HEK293 (cell line): ENCODE results near the gene TNS1.

Experiments
- CTCF ChIA-PET: fragments of 350-600 bp; formaldehyde crosslinking; extraction: SDS; loops from one replicate; lab custom pipeline; 2021; ENCODE audit warnings: antibody characterized with exemption; lab: Yijun Ruan, JAX
- POLR2A ChIA-PET: fragments of 300-600 bp; formaldehyde crosslinking; extraction: SDS; loops from one replicate; lab custom pipeline; 2020; ENCODE audit warnings: antibody characterized with exemption, inconsistent platforms; lab: Yijun Ruan, JAX
- H3K27ac ChIP-seq: fragments of 200-500 bp; sonication (Bioruptor generic); 2 replicates; pipeline ENCODE4 v1.5.1; 2014; ENCODE audit warnings: low read depth, low read length, control low read depth, inconsistent platforms; ENCODE audit errors: extremely low read depth
- H3K36me3 ChIP-seq, 2 experiments: fragments of 200-500 bp in 1 of 2; sonication (Bioruptor generic) in 1 of 2; 1 replicate in 1 of 2; 2 replicates in 1 of 2; pipeline ENCODE4 v1.5.1; 2014 to 2017; ENCODE audit warnings: inconsistent platforms in 2 of 2, low read length in 2 of 2; ENCODE audit not compliant: control insufficient read depth in 2 of 2, insufficient read depth in 1 of 2
- H3K4me1 ChIP-seq: fragments of 200-500 bp; sonication (Bioruptor generic); 2 replicates; pipeline ENCODE4 v1.5.1; 2014; ENCODE audit warnings: mild to moderate bottlenecking, low read length, inconsistent platforms; ENCODE audit not compliant: control insufficient read depth, insufficient read depth
- H3K4me3 ChIP-seq: 2 replicates; pipeline ENCODE4 v1.5.1; 2011; ENCODE audit warnings: low read depth, mild to moderate bottlenecking, control low read depth, low read length, moderate library complexity
- H3K9me3 ChIP-seq: fragments of 200-500 bp; sonication (Bioruptor generic); 2 replicates; pipeline ENCODE4 v1.5.1; 2014; ENCODE audit warnings: low read depth, low read length, inconsistent platforms; ENCODE audit not compliant: control insufficient read depth, insufficient read depth
- KLF16 ChIP-seq: fragments of 450-650 bp; formaldehyde crosslinking; IDR thresholded peaks from 2 replicates; pipeline ENCODE4 v1.5.1; 2017; ENCODE audit warnings: missing biosample characterization, missing genetic modification characterization
- OSR2 ChIP-seq: fragments of 450-650 bp; formaldehyde crosslinking; IDR thresholded peaks from 2 replicates; pipeline ENCODE4 v1.5.1; 2016; ENCODE audit warnings: missing biosample characterization, missing genetic modification characterization
- SP2 ChIP-seq: fragments of 450-650 bp; formaldehyde crosslinking; IDR thresholded peaks from 2 replicates; pipeline ENCODE4 v1.5.1; 2016; ENCODE audit warnings: missing biosample characterization, missing genetic modification characterization
- SP3 ChIP-seq: fragments of 450-650 bp; formaldehyde crosslinking; IDR thresholded peaks from 2 replicates; pipeline ENCODE4 v1.5.1; 2016; ENCODE audit warnings: missing biosample characterization, missing genetic modification characterization
- ZBTB8A ChIP-seq: fragments of 450-650 bp; formaldehyde crosslinking; IDR thresholded peaks from 2 replicates; pipeline ENCODE4 v1.5.1; 2016; ENCODE audit warnings: missing biosample characterization, missing genetic modification characterization
- ZFP41 ChIP-seq: fragments of 450-650 bp; formaldehyde crosslinking; IDR thresholded peaks from 2 replicates; pipeline ENCODE4 v1.5.1; 2016; ENCODE audit warnings: missing biosample characterization, missing genetic modification characterization, borderline replicate concordance
- ZNF10 ChIP-seq: fragments of 450-650 bp; formaldehyde crosslinking; IDR thresholded peaks from 2 replicates; pipeline ENCODE4 v1.5.1; 2017; ENCODE audit warnings: missing biosample characterization, missing genetic modification characterization
- ZNF146 ChIP-seq: fragments of 450-650 bp; formaldehyde crosslinking; IDR thresholded peaks from 2 replicates; pipeline ENCODE4 v1.5.1; 2016; ENCODE audit warnings: missing biosample characterization, missing genetic modification characterization
- ZNF19 ChIP-seq: fragments of 450-650 bp; formaldehyde crosslinking; IDR thresholded peaks from 2 replicates; pipeline ENCODE4; 2016; ENCODE audit warnings: missing biosample characterization, missing genetic modification characterization, low read depth
- ZNF335 ChIP-seq: fragments of 450-650 bp; formaldehyde crosslinking; conservative IDR thresholded peaks from 2 replicates; pipeline ENCODE4 v1.5.1; 2016; ENCODE audit warnings: missing biosample characterization, missing genetic modification characterization
- ZNF350 ChIP-seq: fragments of 450-650 bp; formaldehyde crosslinking; IDR thresholded peaks from 2 replicates; pipeline ENCODE4 v1.5.0; 2017; ENCODE audit warnings: missing biosample characterization, mild to moderate bottlenecking, missing genetic modification characterization
- ZNF391 ChIP-seq: fragments of 450-650 bp; formaldehyde crosslinking; IDR thresholded peaks from 2 replicates; pipeline ENCODE4 v1.5.1; 2016; ENCODE audit warnings: low read depth, missing biosample characterization, missing genetic modification characterization, borderline replicate concordance
- ZNF473 ChIP-seq: fragments of 450-650 bp; formaldehyde crosslinking; IDR thresholded peaks from 2 replicates; pipeline ENCODE4 v1.5.1; 2017; ENCODE audit warnings: missing biosample characterization, missing genetic modification characterization
- ZNF510 ChIP-seq: fragments of 450-650 bp; formaldehyde crosslinking; IDR thresholded peaks from 2 replicates; pipeline ENCODE4 v1.5.1; 2018; ENCODE audit warnings: mild to moderate bottlenecking, missing genetic modification characterization, missing biosample characterization; ENCODE audit not compliant: insufficient replicate concordance
- ZNF626 ChIP-seq: fragments of 450-650 bp; sonication (Bioruptor Pico); formaldehyde crosslinking; IDR thresholded peaks from 2 replicates; pipeline ENCODE4 v1.5.1; 2018; ENCODE audit warnings: missing biosample characterization, missing genetic modification characterization, inconsistent platforms
- ZNF660 ChIP-seq: fragments of 450-650 bp; IDR thresholded peaks from 2 replicates; pipeline ENCODE4 v1.5.1; 2018; ENCODE audit warnings: missing biosample characterization, mild to moderate bottlenecking, missing genetic modification characterization
- ZNF791 ChIP-seq: fragments of 450-650 bp; formaldehyde crosslinking; IDR thresholded peaks from 2 replicates; pipeline ENCODE4 v1.5.1; 2016; ENCODE audit warnings: missing biosample characterization, missing genetic modification characterization
- TF ChIP-seq, protein P1 (sequence below): fragments of 450-650 bp; formaldehyde crosslinking; conservative IDR thresholded peaks from 2 replicates; pipeline ENCODE4 v1.5.1; 2016; ENCODE audit warnings: low read depth, missing biosample characterization, missing genetic modification characterization
- TF ChIP-seq, protein P2 (sequence below): fragments of 450-650 bp; formaldehyde crosslinking; IDR thresholded peaks from 2 replicates; pipeline ENCODE4 v1.5.1; 2017; ENCODE audit warnings: missing biosample characterization, missing genetic modification characterization
- TF ChIP-seq, protein P3 (sequence below): fragments of 450-650 bp; formaldehyde crosslinking; IDR thresholded peaks from 2 replicates; pipeline ENCODE4 v1.5.1; 2016; ENCODE audit warnings: missing biosample characterization, missing genetic modification characterization
- TF ChIP-seq, protein P4 (sequence below): fragments of 450-650 bp; formaldehyde crosslinking; IDR thresholded peaks from 2 replicates; pipeline ENCODE4 v1.5.1; 2016; ENCODE audit warnings: missing biosample characterization, missing genetic modification characterization, borderline replicate concordance

The TNS1 gene

DNA sequence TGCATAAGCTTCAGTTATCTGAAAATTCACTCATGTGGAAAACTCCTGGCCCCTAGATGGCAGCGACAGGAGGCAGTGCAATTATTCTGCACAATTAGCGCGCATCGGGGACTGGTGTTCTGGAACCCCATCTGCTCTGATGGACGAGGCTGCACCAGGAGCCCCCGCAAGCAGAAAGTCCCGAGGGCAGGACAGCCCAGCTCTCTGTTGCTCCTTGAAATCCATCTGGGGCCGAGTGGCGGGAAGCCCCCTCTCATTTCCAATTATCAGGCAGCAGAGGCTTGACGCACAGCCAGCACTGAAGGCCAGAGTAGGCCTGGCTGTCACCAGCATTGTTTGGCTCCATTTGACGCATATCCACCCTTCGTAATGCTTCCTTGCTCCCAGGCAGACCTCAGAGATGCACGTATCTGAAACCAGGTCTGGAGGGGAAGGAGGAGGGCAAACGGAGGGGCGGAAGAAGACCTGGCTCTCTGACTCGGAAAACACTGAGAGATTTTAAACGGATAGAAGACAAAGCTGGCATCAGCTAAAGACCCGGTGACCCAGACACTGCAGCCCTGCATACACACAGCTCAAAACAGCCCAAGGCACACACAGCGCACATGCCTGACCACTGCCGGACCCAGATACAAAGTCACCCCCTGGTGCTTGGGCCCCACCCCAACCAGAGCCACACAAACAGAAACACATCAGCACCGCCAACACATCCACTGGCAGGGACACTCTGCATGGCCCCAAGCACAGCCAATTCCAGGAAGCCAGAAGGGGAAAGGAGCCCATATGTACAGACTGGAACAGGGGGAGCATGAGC lies 69.8 kb downstream of the TNS1 start:
- Histone ChIP-seq H3K4me3 (no peak overlapping the region), H3K27ac (no peak overlapping the region), H3K9me3 (no peaks in the 10 kb centered on the region), H3K4me1 (no peaks in the 10 kb centered on the region), H3K36me3 (no peaks in the 10 kb centered on the region)
- TF ChIP-seq, protein P1, sequence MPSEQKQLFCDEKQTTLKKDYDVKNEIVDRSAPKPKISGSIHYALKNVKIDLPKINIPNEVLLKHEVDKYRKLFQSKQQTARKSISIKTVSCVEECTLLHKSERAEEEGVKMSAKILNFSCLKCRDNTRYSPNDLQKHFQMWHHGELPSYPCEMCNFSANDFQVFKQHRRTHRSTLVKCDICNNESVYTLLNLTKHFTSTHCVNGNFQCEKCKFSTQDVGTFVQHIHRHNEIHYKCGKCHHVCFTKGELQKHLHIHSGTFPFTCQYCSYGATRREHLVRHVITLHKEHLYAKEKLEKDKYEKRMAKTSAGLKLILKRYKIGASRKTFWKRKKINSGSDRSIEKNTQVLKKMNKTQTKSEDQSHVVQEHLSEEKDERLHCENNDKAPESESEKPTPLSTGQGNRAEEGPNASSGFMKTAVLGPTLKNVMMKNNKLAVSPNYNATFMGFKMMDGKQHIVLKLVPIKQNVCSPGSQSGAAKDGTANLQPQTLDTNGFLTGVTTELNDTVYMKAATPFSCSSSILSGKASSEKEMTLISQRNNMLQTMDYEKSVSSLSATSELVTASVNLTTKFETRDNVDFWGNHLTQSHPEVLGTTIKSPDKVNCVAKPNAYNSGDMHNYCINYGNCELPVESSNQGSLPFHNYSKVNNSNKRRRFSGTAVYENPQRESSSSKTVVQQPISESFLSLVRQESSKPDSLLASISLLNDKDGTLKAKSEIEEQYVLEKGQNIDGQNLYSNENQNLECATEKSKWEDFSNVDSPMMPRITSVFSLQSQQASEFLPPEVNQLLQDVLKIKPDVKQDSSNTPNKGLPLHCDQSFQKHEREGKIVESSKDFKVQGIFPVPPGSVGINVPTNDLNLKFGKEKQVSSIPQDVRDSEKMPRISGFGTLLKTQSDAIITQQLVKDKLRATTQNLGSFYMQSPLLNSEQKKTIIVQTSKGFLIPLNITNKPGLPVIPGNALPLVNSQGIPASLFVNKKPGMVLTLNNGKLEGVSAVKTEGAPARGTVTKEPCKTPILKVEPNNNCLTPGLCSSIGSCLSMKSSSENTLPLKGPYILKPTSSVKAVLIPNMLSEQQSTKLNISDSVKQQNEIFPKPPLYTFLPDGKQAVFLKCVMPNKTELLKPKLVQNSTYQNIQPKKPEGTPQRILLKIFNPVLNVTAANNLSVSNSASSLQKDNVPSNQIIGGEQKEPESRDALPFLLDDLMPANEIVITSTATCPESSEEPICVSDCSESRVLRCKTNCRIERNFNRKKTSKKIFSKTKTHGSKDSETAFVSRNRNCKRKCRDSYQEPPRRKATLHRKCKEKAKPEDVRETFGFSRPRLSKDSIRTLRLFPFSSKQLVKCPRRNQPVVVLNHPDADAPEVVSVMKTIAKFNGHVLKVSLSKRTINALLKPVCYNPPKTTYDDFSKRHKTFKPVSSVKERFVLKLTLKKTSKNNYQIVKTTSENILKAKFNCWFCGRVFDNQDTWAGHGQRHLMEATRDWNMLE (tag by site-specific recombination): no peak
- TF ChIP-seq ZNF335 (tag by site-specific recombination): no peak
- TF ChIP-seq, protein P2, sequence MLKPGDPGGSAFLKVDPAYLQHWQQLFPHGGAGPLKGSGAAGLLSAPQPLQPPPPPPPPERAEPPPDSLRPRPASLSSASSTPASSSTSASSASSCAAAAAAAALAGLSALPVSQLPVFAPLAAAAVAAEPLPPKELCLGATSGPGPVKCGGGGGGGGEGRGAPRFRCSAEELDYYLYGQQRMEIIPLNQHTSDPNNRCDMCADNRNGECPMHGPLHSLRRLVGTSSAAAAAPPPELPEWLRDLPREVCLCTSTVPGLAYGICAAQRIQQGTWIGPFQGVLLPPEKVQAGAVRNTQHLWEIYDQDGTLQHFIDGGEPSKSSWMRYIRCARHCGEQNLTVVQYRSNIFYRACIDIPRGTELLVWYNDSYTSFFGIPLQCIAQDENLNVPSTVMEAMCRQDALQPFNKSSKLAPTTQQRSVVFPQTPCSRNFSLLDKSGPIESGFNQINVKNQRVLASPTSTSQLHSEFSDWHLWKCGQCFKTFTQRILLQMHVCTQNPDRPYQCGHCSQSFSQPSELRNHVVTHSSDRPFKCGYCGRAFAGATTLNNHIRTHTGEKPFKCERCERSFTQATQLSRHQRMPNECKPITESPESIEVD (tag by site-specific recombination): no peak
- TF ChIP-seq OSR2 (tag by site-specific recombination): no peak
- TF ChIP-seq ZNF146 (tag by site-specific recombination): no peak
- no peak for TF ChIP-seq ZBTB8A (tag by site-specific recombination)
- no peak for TF ChIP-seq ZNF10 (tag by site-specific recombination)
- TF ChIP-seq SP2 (tag by site-specific recombination): no peak
- TF ChIP-seq KLF16 (tag by site-specific recombination): no peak
- TF ChIP-seq ZFP41: no peak
- TF ChIP-seq ZNF473 (tag by site-specific recombination): no peak
- TF ChIP-seq ZNF510 (tag by site-specific recombination): no peak
- POLR2A ChIA-PET: no interaction called here
- CTCF ChIA-PET: interaction anchor here (0.6 to 2.7 kb wide), 4 partner anchors 34 to 981 kb away, joined by 3 to 9 read pairs (median 4); no protein-coding TSS in a partner anchor

DNA sequence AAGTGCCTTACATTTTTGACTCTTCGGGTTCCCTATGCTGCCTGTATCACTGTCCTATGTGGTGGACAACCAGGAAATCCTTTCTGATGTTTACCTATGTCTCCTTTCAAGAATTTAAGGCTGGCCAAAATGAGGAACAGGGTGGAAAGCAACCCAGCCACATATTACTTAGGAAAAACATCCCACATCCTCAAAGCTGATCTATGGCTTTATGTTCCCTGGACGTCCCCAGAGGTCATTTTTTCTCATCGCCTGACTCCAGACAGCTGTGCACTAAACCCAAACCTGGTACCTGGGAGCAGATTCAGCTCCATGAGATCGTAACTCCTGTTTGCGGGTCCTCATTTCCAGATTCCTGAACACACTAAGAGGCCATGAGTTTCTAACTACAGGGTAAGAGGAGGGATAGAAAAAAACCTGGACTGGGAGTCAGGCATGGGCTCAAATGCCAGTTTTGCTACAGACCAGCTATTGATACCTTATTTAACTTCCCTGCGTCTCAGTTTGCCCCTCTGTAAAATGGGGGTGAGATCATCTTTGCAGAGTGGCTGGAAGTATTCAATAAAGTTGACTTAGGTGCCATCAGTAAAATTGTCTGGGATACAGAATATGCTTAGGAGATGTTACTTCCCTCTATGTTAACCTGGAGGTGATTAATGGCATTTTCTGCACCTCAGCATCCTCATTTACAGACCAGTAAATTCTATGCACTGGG lies 70.8 kb downstream of the TNS1 start:
- H3K27ac ChIP-seq: no peak overlapping the region
- ChIA-PET POLR2A (no interaction called here), CTCF (interaction anchor here (0.6 to 2.7 kb wide), 4 partner anchors 11 to 62 kb away, joined by 3 to 9 read pairs (median 4); no protein-coding TSS in a partner anchor)
- H3K4me3 ChIP-seq: no peak overlapping the region
- H3K36me3 ChIP-seq: no peaks in the 10 kb centered on the region
- H3K4me1 ChIP-seq: no peaks in the 10 kb centered on the region
- H3K9me3 ChIP-seq: no peaks in the 10 kb centered on the region
- TF ChIP-seq ZNF660 (tag by site-specific recombination) (no peak), SP3 (tag by site-specific recombination) (no peak), ZNF791 (no peak), ZNF350 (tag by site-specific recombination) (no peak), ZNF19 (tag by site-specific recombination) (no peak), ZNF391 (tag by site-specific recombination) (no peak), ZNF626 (tag by site-specific recombination) (no peak)
- TF ChIP-seq, protein P3, sequence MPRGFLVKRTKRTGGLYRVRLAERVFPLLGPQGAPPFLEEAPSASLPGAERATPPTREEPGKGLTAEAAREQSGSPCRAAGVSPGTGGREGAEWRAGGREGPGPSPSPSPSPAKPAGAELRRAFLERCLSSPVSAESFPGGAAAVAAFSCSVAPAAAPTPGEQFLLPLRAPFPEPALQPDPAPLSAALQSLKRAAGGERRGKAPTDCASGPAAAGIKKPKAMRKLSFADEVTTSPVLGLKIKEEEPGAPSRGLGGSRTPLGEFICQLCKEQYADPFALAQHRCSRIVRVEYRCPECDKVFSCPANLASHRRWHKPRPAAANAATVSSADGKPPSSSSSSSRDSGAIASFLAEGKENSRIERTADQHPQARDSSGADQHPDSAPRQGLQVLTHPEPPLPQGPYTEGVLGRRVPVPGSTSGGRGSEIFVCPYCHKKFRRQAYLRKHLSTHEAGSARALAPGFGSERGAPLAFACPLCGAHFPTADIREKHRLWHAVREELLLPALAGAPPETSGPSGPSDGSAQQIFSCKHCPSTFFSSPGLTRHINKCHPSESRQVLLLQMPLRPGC (tag by site-specific recombination): no peak
- TF ChIP-seq, protein P4, sequence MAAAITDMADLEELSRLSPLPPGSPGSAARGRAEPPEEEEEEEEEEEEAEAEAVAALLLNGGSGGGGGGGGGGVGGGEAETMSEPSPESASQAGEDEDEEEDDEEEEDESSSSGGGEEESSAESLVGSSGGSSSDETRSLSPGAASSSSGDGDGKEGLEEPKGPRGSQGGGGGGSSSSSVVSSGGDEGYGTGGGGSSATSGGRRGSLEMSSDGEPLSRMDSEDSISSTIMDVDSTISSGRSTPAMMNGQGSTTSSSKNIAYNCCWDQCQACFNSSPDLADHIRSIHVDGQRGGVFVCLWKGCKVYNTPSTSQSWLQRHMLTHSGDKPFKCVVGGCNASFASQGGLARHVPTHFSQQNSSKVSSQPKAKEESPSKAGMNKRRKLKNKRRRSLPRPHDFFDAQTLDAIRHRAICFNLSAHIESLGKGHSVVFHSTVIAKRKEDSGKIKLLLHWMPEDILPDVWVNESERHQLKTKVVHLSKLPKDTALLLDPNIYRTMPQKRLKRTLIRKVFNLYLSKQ: no peak
- TF ChIP-seq, all 188 proteins: peak for 0
